Right lobe of liver (tissue), 6 donors: ENCODE results near the gene LAMC1. TPM values are rescaled to one million over a fixed set of nuclear protein-coding genes. Genes with fewer than 3 reads are reported as not detected.

Experiments
- ATAC-seq, 4 donors: fragments of 200-7000 bp; cut with Tn5 transposase; one replicate each; pipeline ENCODE4 v1.9.1; 2020; ENCODE audit warnings: mild to moderate bottlenecking in 4 of 4, moderate library complexity in 4 of 4
- DNase-seq, 3 donors: peaks; one replicate each; pipeline ENCODE4 v3.0.0-alpha.2; 2020
- H3K27ac ChIP-seq, 3 donors: fragments of 200-600 bp; one replicate each; pipeline ENCODE4 v1.8.0; 2022
- H3K27me3 ChIP-seq, 2 donors: fragments of 200-600 bp; one replicate each; pipeline ENCODE4 v1.8.0; 2022
- H3K36me3 ChIP-seq, 4 donors: fragments of 200-600 bp; sonication (generic) in 1 of 4; one replicate each; pipeline versions ENCODE4 v1.5.1 to v1.8.0; 2017 to 2022; ENCODE audit warnings: control low read depth in 1 of 4
- H3K4me1 ChIP-seq, 4 donors: fragments of 200-600 bp; sonication (generic) in 1 of 4; one replicate each; pipeline versions ENCODE4 v1.5.1 to v1.8.0; 2017 to 2022; ENCODE audit warnings: control low read depth in 1 of 4
- H3K4me3 ChIP-seq, 3 donors: fragments of 200-600 bp; one replicate each; pipeline ENCODE4 v1.8.0; 2022
- H3K9me3 ChIP-seq, 4 donors: fragments of 200-600 bp; sonication (generic) in 1 of 4; one replicate each; pipeline versions ENCODE4 v1.5.1 to v1.8.0; 2017 to 2022; ENCODE audit warnings: control low read depth in 1 of 4
- CTCF ChIP-seq, 4 donors: fragments of 200-600 bp in 3 of 4; fragments of 450-650 bp in 1 of 4; IDR thresholded peaks; one replicate each; pipeline versions ENCODE4 v1.5.1 to v1.8.0; 2016 to 2022; ENCODE audit warnings: antibody characterized with exemption in 4 of 4, mild to moderate bottlenecking in 2 of 4
- POLR2A ChIP-seq: fragments of 450-650 bp; IDR thresholded peaks from one replicate; pipeline ENCODE4 v1.6.1; 2017; ENCODE audit warnings: antibody characterized with exemption, mild to moderate bottlenecking
- WGBS: methylation state at CpG from one replicate; pipeline ENCODE4 v1.1.6; 2018; ENCODE audit warnings: low coverage, low lambda C conversion rate; ENCODE audit not compliant: insufficient coverage; ENCODE audit errors: missing lambda C conversion rate; 5-methylcytosine and 5-hydroxymethylcytosine counted together
- intact Hi-C, 2 donors: fragments of 100-400 bp; cut with DNase I; formaldehyde crosslinking; loops; one replicate each; pipeline versions ENCODE4 v1.11.2 to v1.14.1; 2022
- total RNA-seq, 6 experiments: library from RNA; depleted of rRNA in 2 of 6; stranded (reverse); fragments of >200 nt in 2 of 6; fragmentation: NEBNext Ultra II Directional in 3 of 6; extraction: Animal tissue kit (Norgen Biotek cat#: 25700) in 3 of 6; gene quantifications; one replicate each; pipeline versions ENCODE4 v1.1.0 to v1.2.4, GENCODE V29; 2016 to 2023
- donor health status: DM: no; HTN: yes; CAD: no.
- donor health status: DM: no; HTN: no; CAD: no.
- donor health status: DM: no; HTN: no; CAD: no.
- donor health status: DM: no; HTN: yes; CAD: no.
- donor health status: DM: no; HTN: yes; CAD: no.

Gene LAMC1
- total RNA-seq, 6 experiments from 2014 or later = 18.5 to 53.2 (median 28.0) TPM

DNA sequence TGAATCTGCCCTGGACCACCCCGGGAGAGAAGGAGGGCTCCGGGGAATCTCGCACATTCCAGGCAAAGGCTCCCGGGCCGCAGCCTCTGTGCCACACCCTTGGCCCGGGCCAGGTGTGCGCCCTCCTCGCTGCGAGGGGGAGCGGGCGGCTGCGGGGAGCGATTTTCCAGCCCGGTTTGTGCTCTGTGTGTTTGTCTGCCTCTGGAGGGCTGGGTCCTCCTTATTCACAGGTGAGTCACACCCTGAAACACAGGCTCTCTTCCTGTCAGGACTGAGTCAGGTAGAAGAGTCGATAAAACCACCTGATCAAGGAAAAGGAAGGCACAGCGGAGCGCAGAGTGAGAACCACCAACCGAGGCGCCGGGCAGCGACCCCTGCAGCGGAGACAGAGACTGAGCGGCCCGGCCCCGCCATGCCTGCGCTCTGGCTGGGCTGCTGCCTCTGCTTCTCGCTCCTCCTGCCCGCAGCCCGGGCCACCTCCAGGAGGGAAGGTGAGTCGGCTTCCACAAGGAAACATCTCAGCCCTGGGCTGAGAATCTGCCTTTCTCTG lies 162.8 kb downstream of the LAMC1 start, which contains the start of gene LAMC2:
TSS of gene LAMC2 (plus strand) at position 324 of the 550 bp plus-strand sequence. CDS start at position 413, 89 bp downstream.
- no peaks in the 10 kb centered on the region for H3K9me3 ChIP-seq
- H3K27ac ChIP-seq = no peak within 1 kb of the TSS
- peak within 1 kb of the TSS in 1 of 3 donors; percentile 3 for H3K4me3 ChIP-seq
- peaks cover 0 to 5% (median 0%) of the 10 kb centered on the region in 4 donors for H3K4me1 ChIP-seq
- intact Hi-C loops = no loop called here
- peak in 1 of 4 donors; percentile 5 for TF ChIP-seq CTCF (IDR thresholded peaks at IDR 0.05)
- TF ChIP-seq POLR2A = no peak
- DNase-seq = peak in 1 of 3 donors; percentile 27
- H3K27me3 ChIP-seq = no peaks in the 10 kb centered on the region
- ATAC-seq = peak; percentile 34 to 79 (median 61)
- H3K36me3 ChIP-seq = no peaks in the 10 kb centered on the region
- WGBS = 13% methylated on average over 19 of the region's 30 CpGs

DNA sequence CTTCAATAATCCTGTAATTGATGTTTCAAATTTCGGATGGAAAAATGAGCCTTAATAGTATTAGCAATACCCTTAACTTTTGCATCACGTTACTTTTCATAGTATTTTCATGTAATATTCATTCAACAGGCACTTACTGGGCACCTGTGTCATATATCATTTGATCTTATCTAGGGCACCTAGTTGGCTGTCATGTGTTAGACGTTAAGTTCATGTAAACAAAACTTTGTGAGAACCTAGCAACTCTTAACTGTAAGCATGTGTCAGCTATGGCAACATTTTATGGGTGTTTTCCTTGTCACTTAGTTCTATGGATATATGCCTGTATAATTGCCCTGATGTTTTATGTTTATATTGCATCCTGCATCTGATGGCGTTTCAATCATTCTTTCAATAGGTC lies 163.6 kb downstream of the LAMC1 start:
- Histone ChIP-seq H3K27me3 (no peaks in the 10 kb centered on the region), H3K4me3 (no peak overlapping the region), H3K4me1 (peaks cover 0 to 5% (median 0%) of the 10 kb centered on the region in 4 donors), H3K36me3 (no peaks in the 10 kb centered on the region), H3K9me3 (no peaks in the 10 kb centered on the region), H3K27ac (no peak overlapping the region)
- WGBS = 67% methylated on average over 4 of the region's 4 CpGs
- no peak for TF ChIP-seq POLR2A
- no peak for TF ChIP-seq CTCF (IDR thresholded peaks at IDR 0.05)
- DNase-seq (no peak), ATAC-seq (no peak)
- intact Hi-C loops = no loop called here

DNA sequence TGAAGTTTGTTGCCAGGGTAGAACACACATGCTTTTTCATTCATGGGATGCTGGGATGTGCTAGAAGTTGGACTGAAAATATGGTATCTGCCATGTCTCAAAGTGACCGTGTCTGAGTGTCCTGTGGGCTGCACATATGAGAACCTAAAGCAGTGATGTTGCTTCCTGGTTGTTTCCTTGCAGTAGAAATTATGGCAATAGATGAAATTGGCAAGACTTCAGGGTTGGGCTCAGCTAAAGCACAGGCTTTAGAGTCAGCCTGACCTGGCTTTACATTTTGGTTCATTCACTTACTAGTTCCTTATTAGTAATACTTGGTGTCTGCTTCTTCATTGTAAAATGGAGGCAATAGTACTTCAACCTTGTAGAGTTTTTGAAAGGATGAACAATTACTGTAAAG lies 165.0 kb downstream of the LAMC1 start:
- Histone ChIP-seq H3K27me3 (no peaks in the 10 kb centered on the region), H3K36me3 (no peaks in the 10 kb centered on the region), H3K4me1 (peaks cover 0 to 5% (median 0%) of the 10 kb centered on the region in 4 donors), H3K4me3 (no peak overlapping the region), H3K9me3 (no peaks in the 10 kb centered on the region), H3K27ac (no peak overlapping the region)
- no CpG with 5 or more reads among the region's 1 CpG for WGBS
- no peak for TF ChIP-seq CTCF (IDR thresholded peaks at IDR 0.05)
- no peak for TF ChIP-seq POLR2A
- DNase-seq = no peak
- ATAC-seq = no peak
- intact Hi-C loops = no loop called here

GRCh38 chr1:183191833-183192232 lies 168.6 kb downstream of the LAMC1 start:
- Histone ChIP-seq H3K36me3 (no peaks in the 10 kb centered on the region), H3K4me3 (no peak overlapping the region), H3K4me1 (no peaks in the 10 kb centered on the region), H3K9me3 (no peaks in the 10 kb centered on the region), H3K27me3 (no peaks in the 10 kb centered on the region), H3K27ac (no peak overlapping the region)
- peak in 1 of 4 donors; percentile 15 for ATAC-seq
- no peak for TF ChIP-seq CTCF (IDR thresholded peaks at IDR 0.05)
- TF ChIP-seq POLR2A = no peak
- WGBS = 55% methylated on average over 1 of the region's 1 CpG
- no peak for DNase-seq
- intact Hi-C loops = no loop called here
